Large intestine (tissue), 3 donors: ENCODE results near the gene PIGC. TPM values are rescaled to one million over a fixed set of nuclear protein-coding genes. Genes with fewer than 3 reads are reported as not detected.

Experiments
- DNase-seq, 2 donors: peaks; one replicate each; pipeline versions ENCODE4 v3.0.0 to v3.0.0-alpha.2; 2013
- H3K27ac ChIP-seq: one replicate; pipeline ENCODE4 v1.5.1; 2013; ENCODE audit warnings: low read length
- H3K27me3 ChIP-seq: 2 replicates; pipeline ENCODE4 v1.6.1; 2013; ENCODE audit warnings: low read length; ENCODE audit not compliant: control insufficient read depth, insufficient read depth
- H3K36me3 ChIP-seq: 2 replicates; pipeline ENCODE4 v1.6.1; 2013; ENCODE audit warnings: low read length; ENCODE audit not compliant: control insufficient read depth, insufficient read depth
- H3K4me1 ChIP-seq: one replicate; pipeline ENCODE4 v1.6.1; 2013; ENCODE audit warnings: low read length; ENCODE audit not compliant: control insufficient read depth, insufficient read depth
- H3K4me3 ChIP-seq: one replicate; pipeline ENCODE4 v1.5.1; 2013; ENCODE audit warnings: low read length
- H3K9me3 ChIP-seq: one replicate; pipeline ENCODE4 v1.6.1; 2013; ENCODE audit warnings: mild to moderate bottlenecking, low read depth, low read length, moderate library complexity; ENCODE audit not compliant: control insufficient read depth
- WGBS: methylation state at CpG from one replicate; pipeline ENCODE4 v1.1.5; 2013; ENCODE audit warnings: low lambda C conversion rate; ENCODE audit not compliant: insufficient coverage; 5-methylcytosine and 5-hydroxymethylcytosine counted together
- polyA plus RNA-seq: library from polyadenylated mRNA; unstranded; fragments of 120-200 nt; gene quantifications from one replicate; pipeline ENCODE4 v1.2.1, GENCODE V29; 2013

Gene PIGC
- polyA plus RNA-seq, 1 donor = 30.6 TPM

DNA sequence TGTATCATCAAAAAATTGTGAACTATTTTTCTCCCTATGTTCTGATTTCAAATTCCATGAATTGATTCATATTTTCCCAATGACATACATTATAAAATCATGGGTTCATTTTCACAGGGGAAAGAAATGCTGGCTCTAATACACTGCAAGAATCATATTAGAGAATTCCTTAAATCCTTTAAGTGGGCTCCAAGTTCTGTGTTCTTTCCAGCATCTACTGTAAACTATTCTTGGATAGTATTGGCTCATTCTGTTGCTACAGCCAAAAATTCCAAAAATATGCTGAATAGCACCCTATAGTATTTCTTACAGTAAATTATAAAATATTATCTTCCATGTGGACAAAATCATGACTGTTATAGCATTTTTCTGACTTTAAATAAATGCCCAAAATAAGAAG is 42.4 kb downstream of the PIGC start:
- H3K4me3 ChIP-seq = no peak overlapping the region
- no peaks in the 10 kb centered on the region for H3K36me3 ChIP-seq
- no peaks in the 10 kb centered on the region for H3K27me3 ChIP-seq
- H3K27ac ChIP-seq = no peak overlapping the region
- H3K4me1 ChIP-seq = peaks cover 6% of the 10 kb centered on the region
- no peak for DNase-seq
- H3K9me3 ChIP-seq = no peaks in the 10 kb centered on the region

DNA sequence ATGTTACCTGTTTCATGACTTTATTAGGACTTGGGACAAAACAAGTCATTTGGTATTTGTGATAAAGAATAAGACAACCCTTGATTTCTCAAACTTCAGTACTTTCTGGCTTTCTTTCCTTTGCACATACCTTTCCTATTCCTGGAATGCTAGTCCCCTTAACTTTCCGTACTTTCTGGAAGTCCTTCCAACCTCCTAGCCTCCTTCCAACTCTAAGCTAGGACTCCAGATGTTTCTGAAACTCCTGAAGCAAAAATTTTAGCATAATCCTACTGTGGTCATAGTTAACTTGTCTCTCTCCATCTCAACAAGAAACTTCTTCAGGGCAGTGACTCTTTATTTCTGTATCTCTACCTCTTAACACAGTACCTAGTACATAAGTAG is 43.2 kb downstream of the PIGC start:
- H3K4me1 ChIP-seq = peaks cover 6% of the 10 kb centered on the region
- DNase-seq = no peak
- no peaks in the 10 kb centered on the region for H3K36me3 ChIP-seq
- no peaks in the 10 kb centered on the region for H3K27me3 ChIP-seq
- WGBS = 83% methylated on average over 1 of the region's 1 CpG
- no peaks in the 10 kb centered on the region for H3K9me3 ChIP-seq
- H3K4me3 ChIP-seq = no peak overlapping the region
- no peak overlapping the region for H3K27ac ChIP-seq

- H3K9me3 ChIP-seq = no peaks in the 10 kb centered on the region
- peaks cover 7% of the 10 kb centered on the region for H3K4me1 ChIP-seq
- WGBS = 54% methylated on average over 5 of the region's 6 CpGs
These were observed 43.8 kb downstream of the PIGC start for GRCh38 chr1:172399756-172400721.

DNA sequence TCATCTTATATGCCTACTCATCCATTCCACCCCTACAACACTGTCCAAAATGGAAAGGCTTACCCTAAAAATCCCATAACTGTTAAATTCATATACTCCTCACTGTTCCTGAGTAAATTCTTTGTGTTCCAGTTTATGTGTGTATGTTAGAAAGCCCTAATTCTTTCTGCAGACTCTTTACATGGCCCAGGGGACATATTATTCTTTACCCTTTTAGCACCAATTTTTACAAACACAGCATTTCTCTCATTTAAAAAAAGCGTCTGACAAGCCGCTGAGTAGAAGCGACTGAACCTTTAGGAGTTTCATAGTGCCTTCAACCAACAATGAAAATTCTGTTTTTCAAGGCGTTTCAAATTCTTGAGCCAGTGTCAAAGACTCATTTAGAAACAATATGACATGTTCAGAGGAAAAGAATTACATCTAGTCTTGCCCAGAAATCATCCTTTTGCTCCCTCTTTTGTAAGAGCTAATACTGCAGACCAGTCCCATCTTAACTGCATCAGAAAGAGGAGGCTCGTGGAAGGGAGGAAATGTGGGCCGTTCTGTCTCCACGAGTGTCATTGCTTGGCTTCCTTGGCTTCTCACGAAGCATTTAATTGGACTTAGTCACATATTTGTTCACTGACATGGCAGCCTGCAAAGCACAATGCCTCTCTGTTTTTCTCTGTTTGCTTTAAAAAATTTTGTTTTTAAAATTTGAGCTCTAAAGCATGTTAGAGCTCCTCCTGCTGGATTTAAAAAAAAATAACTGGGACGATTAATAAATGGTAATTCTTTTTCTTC is 44.7 kb downstream of the PIGC start:
- DNase-seq = peak; percentile 37 to 70
- Histone ChIP-seq H3K36me3 (no peaks in the 10 kb centered on the region), H3K27ac (no peak overlapping the region), H3K4me3 (no peak overlapping the region), H3K27me3 (no peaks in the 10 kb centered on the region), H3K4me1 (peaks cover 15% of the 10 kb centered on the region), H3K9me3 (no peaks in the 10 kb centered on the region)
- 0% methylated on average over 1 of the region's 9 CpGs for WGBS

More at GRCh38 chr1:172399756-172400721, 43.8 kb downstream of the PIGC start:
- no peak for DNase-seq
- no peaks in the 10 kb centered on the region for H3K27me3 ChIP-seq
- no peaks in the 10 kb centered on the region for H3K36me3 ChIP-seq
- H3K27ac ChIP-seq = no peak overlapping the region
- H3K4me3 ChIP-seq = no peak overlapping the region

DNA sequence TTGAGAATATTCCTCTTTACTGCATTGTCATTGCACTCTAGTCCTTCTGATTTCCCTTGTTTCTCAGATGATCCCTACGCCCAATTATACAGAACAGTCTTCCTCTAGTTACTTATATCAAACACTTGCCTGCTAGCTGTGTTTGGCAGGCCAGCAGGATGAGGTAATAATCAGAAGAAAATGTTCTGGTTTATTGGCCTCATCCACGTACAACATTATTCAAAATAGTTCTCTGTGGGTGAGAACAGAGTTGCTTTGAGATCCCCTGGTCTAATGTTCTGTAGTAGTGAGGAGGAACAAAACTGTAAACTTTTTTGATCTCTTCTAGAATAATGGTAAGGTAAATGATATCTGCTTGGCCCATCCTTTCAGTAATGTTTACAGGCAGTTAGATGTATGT is 45.7 kb downstream of the PIGC start:
- Histone ChIP-seq H3K27ac (no peak overlapping the region), H3K36me3 (no peaks in the 10 kb centered on the region), H3K27me3 (no peaks in the 10 kb centered on the region), H3K9me3 (no peaks in the 10 kb centered on the region), H3K4me1 (peaks cover 15% of the 10 kb centered on the region), H3K4me3 (no peak overlapping the region)
- WGBS = no CpG with 5 or more reads among the region's 2 CpGs
- no peak for DNase-seq

GRCh38 chr1:172397633-172398032 is 46.2 kb downstream of the PIGC start:
- Histone ChIP-seq H3K27me3 (no peaks in the 10 kb centered on the region), H3K36me3 (no peaks in the 10 kb centered on the region), H3K4me1 (peaks cover 15% of the 10 kb centered on the region), H3K9me3 (no peaks in the 10 kb centered on the region), H3K27ac (no peak overlapping the region), H3K4me3 (no peak overlapping the region)
- no CpG with 5 or more reads among the region's 2 CpGs for WGBS
- DNase-seq = no peak

GRCh38 chr1:172397221-172397620 is 46.6 kb downstream of the PIGC start:
- Histone ChIP-seq H3K27me3 (no peaks in the 10 kb centered on the region), H3K9me3 (no peaks in the 10 kb centered on the region), H3K27ac (no peak overlapping the region), H3K4me3 (no peak overlapping the region), H3K36me3 (no peaks in the 10 kb centered on the region), H3K4me1 (peaks cover 15% of the 10 kb centered on the region)
- WGBS = 100% methylated on average over 1 of the region's 3 CpGs
- DNase-seq = no peak

- no peak overlapping the region for H3K27ac ChIP-seq
- no peak for DNase-seq
- H3K36me3 ChIP-seq = no peaks in the 10 kb centered on the region
- peaks cover 18% of the 10 kb centered on the region for H3K4me1 ChIP-seq
- H3K27me3 ChIP-seq = no peaks in the 10 kb centered on the region
- H3K4me3 ChIP-seq = no peak overlapping the region
- WGBS = 80% methylated on average over 1 of the region's 3 CpGs
- H3K9me3 ChIP-seq = no peaks in the 10 kb centered on the region
These were observed 48.3 kb downstream of the PIGC start for GRCh38 chr1:172395576-172395975.

DNA sequence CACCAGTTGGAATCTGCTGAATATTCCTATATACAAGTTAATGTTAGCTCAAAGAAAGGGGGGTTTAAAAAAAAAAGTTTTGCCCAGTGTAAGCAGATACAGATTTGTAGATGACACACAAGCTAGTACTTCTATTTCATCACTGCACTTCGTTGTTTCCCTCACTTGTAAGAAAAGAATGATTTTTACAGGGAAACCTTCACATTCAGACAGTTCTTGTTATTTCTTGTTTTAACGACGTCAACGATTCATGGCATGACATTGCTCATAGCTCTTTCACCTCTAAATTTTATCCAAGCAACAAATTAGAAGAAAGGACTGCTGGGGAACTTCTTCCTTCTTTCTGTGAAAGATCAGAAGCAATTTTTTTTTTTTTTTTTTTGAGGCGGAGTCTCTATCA is 49.1 kb downstream of the PIGC start:
- DNase-seq = no peak
- Histone ChIP-seq H3K27me3 (no peaks in the 10 kb centered on the region), H3K4me3 (no peak overlapping the region), H3K9me3 (no peaks in the 10 kb centered on the region), H3K36me3 (no peaks in the 10 kb centered on the region), H3K4me1 (peaks cover 13% of the 10 kb centered on the region), H3K27ac (peak overlapping the region; percentile 71)
- WGBS = 91% methylated on average over 4 of the region's 5 CpGs

GRCh38 chr1:172394141-172394751 is 49.6 kb downstream of the PIGC start:
- H3K4me3 ChIP-seq = no peak overlapping the region

More at GRCh38 chr1:172394141-172394751, 49.6 kb downstream of the PIGC start:
- Histone ChIP-seq H3K9me3 (no peaks in the 10 kb centered on the region), H3K4me1 (peaks cover 11% of the 10 kb centered on the region), H3K27ac (peak overlapping the region; percentile 71), H3K36me3 (no peaks in the 10 kb centered on the region), H3K27me3 (no peaks in the 10 kb centered on the region)
- WGBS = 0% methylated on average over 1 of the region's 4 CpGs
- peak; percentile 52 to 82 for DNase-seq
